OCI-LY3 (cell line): ENCODE data around the gene ZBTB44.

Experiments
- H2AFZ ChIP-seq: fragments of 200-600, 300-600 bp; shearing (Covaris generic); 2 replicates; pipeline ENCODE4 v1.6.0; 2014; ENCODE audit warnings: antibody characterized with exemption, low read depth, low read length
- H3K27ac ChIP-seq: fragments of 200-600, 300-600 bp; sonication (generic); 2 replicates; pipeline ENCODE4 v1.5.1; 2014; ENCODE audit warnings: mild to moderate bottlenecking, low read length, moderate library complexity, mixed read lengths
- H3K27me3 ChIP-seq: fragments of 200-600, 300-600 bp; sonication (generic); 2 replicates; pipeline ENCODE4 v1.6.1; 2014; ENCODE audit warnings: low read depth, low read length, mixed read lengths
- H3K36me3 ChIP-seq: fragments of 200-600, 300-600 bp; sonication (generic); replicated peaks from 2 replicates; pipeline ENCODE3; 2014; ENCODE audit warnings: low read depth, low read length, mixed read lengths
- H3K4me1 ChIP-seq: fragments of 300-600, 200-600 bp; sonication (generic); 2 replicates; pipeline ENCODE4 v1.6.1; 2014; ENCODE audit warnings: low read length, mixed read lengths
- H3K4me2 ChIP-seq: fragments of 200-600, 300-600 bp; sonication (generic); 2 replicates; pipeline ENCODE4 v1.6.1; 2014; ENCODE audit warnings: low read length, mixed read lengths
- H3K4me3 ChIP-seq: fragments of 300-600, 200-600 bp; sonication (generic); 2 replicates; pipeline ENCODE4 v1.5.1; 2014; ENCODE audit warnings: antibody characterized with exemption, mild to moderate bottlenecking, low read length, moderate library complexity
- H3K79me2 ChIP-seq: fragments of 300-600, 200-600 bp; shearing (Covaris generic); 2 replicates; pipeline ENCODE4 v1.6.1; 2014; ENCODE audit warnings: mild to moderate bottlenecking, low read length, mixed read lengths
- H3K9ac ChIP-seq: fragments of 300-600, 200-600 bp; shearing (Covaris generic); 2 replicates; pipeline ENCODE4 v1.6.0; 2014; ENCODE audit warnings: mild to moderate bottlenecking, low read length, moderate library complexity
- H3K9me3 ChIP-seq: fragments of 200-600, 300-600 bp; shearing (Covaris generic); 2 replicates; pipeline ENCODE4 v1.6.1; 2014; ENCODE audit warnings: low read length, mixed read lengths; ENCODE audit not compliant: insufficient read depth
- H4K20me1 ChIP-seq: fragments of 200-600, 300-600 bp; sonication (generic); 2 replicates; pipeline ENCODE4 v1.6.1; 2016; ENCODE audit warnings: low read length, mixed read lengths; ENCODE audit not compliant: insufficient read depth
- CTCF ChIP-seq: fragments of 200-600, 300-600 bp; sonication (generic); IDR thresholded peaks from 2 replicates; pipeline ENCODE4 v1.5.1; 2014; ENCODE audit warnings: antibody characterized with exemption, low read length, low read depth
- EZH2phosphoT487 ChIP-seq: fragments of 200-600 bp; shearing (Covaris generic); IDR thresholded peaks from 2 replicates; pipeline ENCODE4 v1.6.1; 2018; ENCODE audit warnings: antibody characterized with exemption, mixed run types, low read depth

ZBTB44 gene, protein sequence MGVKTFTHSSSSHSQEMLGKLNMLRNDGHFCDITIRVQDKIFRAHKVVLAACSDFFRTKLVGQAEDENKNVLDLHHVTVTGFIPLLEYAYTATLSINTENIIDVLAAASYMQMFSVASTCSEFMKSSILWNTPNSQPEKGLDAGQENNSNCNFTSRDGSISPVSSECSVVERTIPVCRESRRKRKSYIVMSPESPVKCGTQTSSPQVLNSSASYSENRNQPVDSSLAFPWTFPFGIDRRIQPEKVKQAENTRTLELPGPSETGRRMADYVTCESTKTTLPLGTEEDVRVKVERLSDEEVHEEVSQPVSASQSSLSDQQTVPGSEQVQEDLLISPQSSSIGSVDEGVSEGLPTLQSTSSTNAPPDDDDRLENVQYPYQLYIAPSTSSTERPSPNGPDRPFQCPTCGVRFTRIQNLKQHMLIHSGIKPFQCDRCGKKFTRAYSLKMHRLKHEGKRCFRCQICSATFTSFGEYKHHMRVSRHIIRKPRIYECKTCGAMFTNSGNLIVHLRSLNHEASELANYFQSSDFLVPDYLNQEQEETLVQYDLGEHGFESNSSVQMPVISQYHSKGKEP

DNA sequence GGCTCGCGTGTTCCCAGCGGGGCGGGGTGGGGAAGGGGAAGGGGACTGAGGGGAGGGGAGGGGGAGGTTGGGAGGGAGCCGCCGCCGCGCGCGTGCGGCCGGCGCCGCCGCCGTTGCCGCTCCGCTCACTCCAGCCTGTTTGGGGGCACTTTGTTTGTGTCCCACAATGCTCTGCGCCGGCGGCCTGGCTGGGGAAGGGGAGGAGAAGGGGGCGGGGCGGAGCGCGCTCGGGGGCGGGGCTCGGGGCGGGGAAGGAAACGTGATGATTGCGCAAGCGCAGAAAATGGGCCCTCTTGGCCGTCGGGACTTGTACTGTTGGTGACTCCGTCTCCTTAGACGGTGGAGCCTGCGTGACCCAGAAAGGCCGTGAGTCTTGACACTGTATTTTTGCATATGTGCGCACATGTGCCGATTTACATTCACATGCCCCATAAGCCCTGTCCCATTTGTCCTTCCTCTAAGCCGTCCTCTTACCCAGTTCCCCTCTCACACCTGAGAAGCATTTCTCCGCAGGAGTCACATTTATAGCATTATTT lies at the start of gene ZBTB44:
Gene ZBTB44, minus strand, starts transcription at position 168 of the 536 bp plus-strand sequence. CDS start 53,044 bp downstream, outside the sequence.
- H3K9ac ChIP-seq = peak within 1 kb of the TSS; percentile 95
- H2AFZ ChIP-seq = peak within 1 kb of the TSS; percentile 33
- H3K9me3 ChIP-seq = 0 out of 2 replicates have a peak, but pooled peaks cover 3% of the 10 kb centered on the region
- peak within 1 kb of the TSS; percentile 97 for H3K4me2 ChIP-seq
- no peaks in the 10 kb centered on the region for H3K36me3 ChIP-seq
- H3K4me1 ChIP-seq = peaks cover 22% of the 10 kb centered on the region
- H4K20me1 ChIP-seq = peaks cover 27% of the 10 kb centered on the region
- no peaks in the 10 kb centered on the region for H3K27me3 ChIP-seq
- H3K79me2 ChIP-seq = peaks cover 43% of the 10 kb centered on the region
- H3K4me3 ChIP-seq = peak within 1 kb of the TSS; percentile 87
- peak within 1 kb of the TSS; percentile 88 for H3K27ac ChIP-seq
- TF ChIP-seq EZH2phosphoT487 = no peak
- TF ChIP-seq CTCF = no peak

- Histone ChIP-seq H3K9ac (no peak overlapping the region), H3K27ac (no peak overlapping the region), H3K27me3 (peaks cover 3% of the 10 kb centered on the region; the same call in 1 of the 2 replicates), H3K4me3 (no peak overlapping the region), H3K36me3 (no peaks in the 10 kb centered on the region), H4K20me1 (no peaks in the 10 kb centered on the region), H3K79me2 (no peaks in the 10 kb centered on the region), H3K4me2 (no peak overlapping the region), H2AFZ (no peak overlapping the region), H3K9me3 (peaks cover 21% of the 10 kb centered on the region), H3K4me1 (no peaks in the 10 kb centered on the region)
- TF ChIP-seq CTCF = no peak
- no peak for TF ChIP-seq EZH2phosphoT487
Observed at GRCh38 chr11:130359419-130359818, 44.7 kb upstream of the ZBTB44 start.

- H3K27me3 ChIP-seq = no peaks in the 10 kb centered on the region; the same call in 1 of the 2 replicates
- H3K79me2 ChIP-seq = no peaks in the 10 kb centered on the region
- H3K27ac ChIP-seq = no peak overlapping the region
- H3K4me1 ChIP-seq = no peaks in the 10 kb centered on the region
- H3K9ac ChIP-seq = no peak overlapping the region
- no peak overlapping the region for H2AFZ ChIP-seq
- TF ChIP-seq EZH2phosphoT487 (no peak), CTCF (no peak)
- H4K20me1 ChIP-seq = no peaks in the 10 kb centered on the region
- no peaks in the 10 kb centered on the region for H3K36me3 ChIP-seq
- H3K4me3 ChIP-seq = no peak overlapping the region
- no peak overlapping the region for H3K4me2 ChIP-seq
- peaks cover 21% of the 10 kb centered on the region for H3K9me3 ChIP-seq
Observed at GRCh38 chr11:130358398-130358797, 43.7 kb upstream of the ZBTB44 start.

- Histone ChIP-seq H3K4me1 (no peaks in the 10 kb centered on the region), H3K27ac (no peak overlapping the region), H3K9ac (no peak overlapping the region), H4K20me1 (no peaks in the 10 kb centered on the region), H3K4me3 (no peak overlapping the region), H3K9me3 (no peaks in the 10 kb centered on the region), H2AFZ (no peak overlapping the region), H3K79me2 (no peaks in the 10 kb centered on the region), H3K4me2 (no peak overlapping the region), H3K36me3 (no peaks in the 10 kb centered on the region), H3K27me3 (no peaks in the 10 kb centered on the region)
- TF ChIP-seq CTCF (no peak), EZH2phosphoT487 (no peak)
Observed at GRCh38 chr11:130347261-130347660, 32.5 kb upstream of the ZBTB44 start.
